Upper lobe of right lung (tissue), 1 donor: ENCODE data around the gene BCAN. TPM values are rescaled to one million over a fixed set of nuclear protein-coding genes. Genes with fewer than 3 reads are reported as not detected.

Experiments
- ATAC-seq: fragments of 200-7000 bp; cut with Tn5 transposase; one replicate; pipeline ENCODE4 v1.9.1; 2020; ENCODE audit warnings: mild to moderate bottlenecking, moderate library complexity
- DNase-seq: peaks from one replicate; pipeline ENCODE4 v3.0.0-alpha.2; 2020
- H3K27ac ChIP-seq: fragments of 200-600 bp; one replicate; pipeline ENCODE4 v1.8.0; 2022
- H3K27me3 ChIP-seq: fragments of 200-600 bp; one replicate; pipeline ENCODE4 v1.8.0; 2022; ENCODE audit warnings: mild to moderate bottlenecking
- H3K36me3 ChIP-seq: fragments of 200-600 bp; one replicate; pipeline ENCODE4 v1.8.0; 2022
- H3K4me1 ChIP-seq: fragments of 200-600 bp; one replicate; pipeline ENCODE4 v1.8.0; 2022
- H3K4me3 ChIP-seq: fragments of 200-600 bp; one replicate; pipeline ENCODE4 v1.8.0; 2022; ENCODE audit warnings: mild to moderate bottlenecking
- H3K9me3 ChIP-seq: fragments of 200-600 bp; one replicate; pipeline ENCODE4 v1.8.0; 2022
- intact Hi-C: fragments of 100-400 bp; cut with DNase I; formaldehyde crosslinking; loops from one replicate; pipeline ENCODE4 v1.11.0; 2022
- total RNA-seq: library from RNA; stranded (reverse); fragmentation: NEBNext Ultra II Directional; extraction: Animal tissue kit (Norgen Biotek cat#: 25700); gene quantifications from one replicate; pipeline ENCODE4 v1.2.1, GENCODE V29; 2021
- TF ChIP-seq, protein P1 (sequence below): fragments of 200-600 bp; IDR thresholded peaks from one replicate; pipeline ENCODE4 v1.8.0; 2022; ENCODE audit warnings: antibody characterized with exemption
- donor health status: DM: no; HTN: yes; CAD: no; lungs with severe emphysema.

Gene BCAN
- total RNA-seq, 1 donor from 2014 or later: not detected

DNA sequence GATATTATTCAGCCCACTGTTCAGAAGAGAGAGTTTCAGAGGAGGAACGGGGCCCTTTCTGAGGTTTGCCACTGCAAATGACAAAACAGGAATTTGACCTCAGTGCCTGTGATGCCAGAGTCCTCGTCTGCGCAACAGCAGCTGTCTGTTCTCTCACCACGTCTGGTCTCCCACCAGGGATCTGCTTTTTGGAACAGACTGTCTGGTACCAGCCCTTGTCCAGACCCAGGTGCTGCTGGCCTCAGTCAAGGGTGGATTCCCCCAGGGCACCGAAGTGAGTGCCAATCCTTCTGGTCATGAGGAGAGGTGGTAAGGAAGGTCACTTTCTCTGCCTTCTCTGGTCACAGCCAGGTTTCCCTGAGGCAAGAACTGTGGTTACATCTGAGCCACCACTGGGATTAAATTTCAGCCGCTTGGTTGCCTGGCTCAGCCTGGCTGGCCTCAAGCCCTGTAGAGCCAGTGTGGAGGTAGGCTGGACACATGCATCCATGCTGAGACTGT lies 2.3 kb upstream of the BCAN start:
- peaks cover 14% of the 10 kb centered on the region for H3K4me1 ChIP-seq
- intact Hi-C loops: no loop called here
- ATAC-seq: no peak
- H3K27ac ChIP-seq: no peak overlapping the region
- H3K36me3 ChIP-seq: no peaks in the 10 kb centered on the region
- peaks cover 69% of the 10 kb centered on the region for H3K27me3 ChIP-seq
- DNase-seq: no peak
- no peak overlapping the region for H3K4me3 ChIP-seq
- H3K9me3 ChIP-seq: no peaks in the 10 kb centered on the region
- TF ChIP-seq, protein P1, sequence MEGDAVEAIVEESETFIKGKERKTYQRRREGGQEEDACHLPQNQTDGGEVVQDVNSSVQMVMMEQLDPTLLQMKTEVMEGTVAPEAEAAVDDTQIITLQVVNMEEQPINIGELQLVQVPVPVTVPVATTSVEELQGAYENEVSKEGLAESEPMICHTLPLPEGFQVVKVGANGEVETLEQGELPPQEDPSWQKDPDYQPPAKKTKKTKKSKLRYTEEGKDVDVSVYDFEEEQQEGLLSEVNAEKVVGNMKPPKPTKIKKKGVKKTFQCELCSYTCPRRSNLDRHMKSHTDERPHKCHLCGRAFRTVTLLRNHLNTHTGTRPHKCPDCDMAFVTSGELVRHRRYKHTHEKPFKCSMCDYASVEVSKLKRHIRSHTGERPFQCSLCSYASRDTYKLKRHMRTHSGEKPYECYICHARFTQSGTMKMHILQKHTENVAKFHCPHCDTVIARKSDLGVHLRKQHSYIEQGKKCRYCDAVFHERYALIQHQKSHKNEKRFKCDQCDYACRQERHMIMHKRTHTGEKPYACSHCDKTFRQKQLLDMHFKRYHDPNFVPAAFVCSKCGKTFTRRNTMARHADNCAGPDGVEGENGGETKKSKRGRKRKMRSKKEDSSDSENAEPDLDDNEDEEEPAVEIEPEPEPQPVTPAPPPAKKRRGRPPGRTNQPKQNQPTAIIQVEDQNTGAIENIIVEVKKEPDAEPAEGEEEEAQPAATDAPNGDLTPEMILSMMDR: no peak

DNA sequence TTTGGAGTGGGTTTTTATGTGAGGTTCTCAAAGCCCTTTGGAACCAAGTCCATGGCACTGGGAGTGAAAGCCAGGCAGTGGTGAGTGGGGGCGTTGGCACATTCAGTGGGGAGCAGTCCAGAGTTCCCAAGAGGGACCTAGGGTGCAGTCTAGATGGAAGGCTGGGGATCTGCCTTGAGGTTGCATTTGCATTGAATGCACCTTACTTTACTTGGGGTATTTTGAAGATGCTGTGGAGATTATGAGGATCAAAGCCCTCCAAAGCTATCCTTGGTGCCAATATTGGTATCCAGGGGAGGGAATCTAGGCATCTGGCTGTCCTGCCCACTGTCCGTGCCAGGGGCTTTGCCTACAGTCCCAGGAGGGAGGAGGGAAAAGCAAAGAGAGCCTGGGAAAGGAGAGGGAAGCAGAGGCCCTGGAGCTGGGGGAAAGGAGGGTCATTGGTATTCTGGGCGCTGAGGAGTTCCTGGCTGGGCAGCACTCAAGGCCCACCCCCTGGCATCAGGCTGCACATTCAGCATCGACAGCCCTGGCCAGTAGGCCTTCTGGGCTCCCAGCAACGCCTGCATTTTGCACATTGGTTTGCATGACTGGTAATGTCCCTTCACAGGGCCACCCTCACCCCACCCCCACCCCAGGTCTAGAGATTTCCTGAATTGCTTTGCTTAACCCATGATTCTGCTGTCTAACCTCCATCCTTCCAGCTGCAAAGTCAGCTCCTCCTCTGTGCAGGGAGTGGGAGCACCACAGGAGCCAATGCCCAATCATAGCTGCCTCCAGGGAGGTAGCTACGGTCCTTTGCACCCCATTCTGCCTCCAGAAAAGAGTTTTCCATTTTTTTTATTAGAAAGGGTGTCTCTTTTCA lies 843 bp upstream of the BCAN start:
- Histone ChIP-seq H3K9me3 (no peaks in the 10 kb centered on the region), H3K27ac (no peak overlapping the region), H3K4me1 (peaks cover 14% of the 10 kb centered on the region), H3K4me3 (no peak overlapping the region), H3K36me3 (no peaks in the 10 kb centered on the region), H3K27me3 (peaks cover 81% of the 10 kb centered on the region)
- no peak for DNase-seq
- intact Hi-C loops: no loop called here
- ATAC-seq: no peak
- TF ChIP-seq, protein P1: no peak

GRCh38 chr1:156642265-156643048 lies 540 bp downstream of the BCAN start:
- Histone ChIP-seq H3K9me3 (no peaks in the 10 kb centered on the region), H3K27me3 (peaks cover 88% of the 10 kb centered on the region), H3K36me3 (no peaks in the 10 kb centered on the region), H3K27ac (no peak overlapping the region), H3K4me3 (peak overlapping the region; percentile 23), H3K4me1 (peaks cover 14% of the 10 kb centered on the region)
- intact Hi-C loops: no loop called here
- no peak for ATAC-seq
- no peak for DNase-seq
- TF ChIP-seq, protein P1: no peak

DNA sequence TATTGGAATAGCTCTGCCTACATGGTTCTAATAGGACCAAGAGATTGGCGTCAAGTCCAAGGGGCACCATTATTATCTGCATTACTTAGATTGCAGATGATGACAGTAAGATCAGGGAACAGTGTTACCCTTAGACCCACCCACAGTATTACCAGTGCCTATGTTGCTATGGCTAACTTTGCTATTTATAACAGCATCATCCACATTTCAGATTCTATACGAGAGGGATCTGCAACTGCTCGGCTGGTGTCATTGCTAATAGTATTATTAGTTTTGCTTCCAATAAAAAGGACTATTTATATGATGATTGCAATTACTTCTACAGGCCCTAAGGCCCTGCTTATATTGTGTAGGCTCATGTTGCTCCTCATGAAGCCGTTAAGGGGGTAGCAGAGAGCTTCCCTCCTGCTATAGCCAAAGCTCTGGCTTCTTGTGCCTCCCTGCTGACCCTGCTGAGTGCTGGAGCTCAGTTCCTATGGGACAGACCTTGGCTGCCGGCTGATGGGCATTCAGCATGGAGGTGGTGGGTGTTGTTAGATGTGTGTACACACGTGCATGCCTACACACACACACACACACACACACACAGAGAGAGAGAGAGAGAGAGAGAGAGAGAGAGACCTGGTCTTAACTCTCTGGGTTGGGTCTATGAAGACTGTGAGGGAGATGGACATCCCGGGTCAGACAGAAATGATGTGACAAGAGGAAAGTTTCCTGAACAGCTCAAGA lies 1.3 kb downstream of the BCAN start:
- no peak for ATAC-seq
- no peak overlapping the region for H3K27ac ChIP-seq
- no peaks in the 10 kb centered on the region for H3K36me3 ChIP-seq
- H3K4me3 ChIP-seq: no peak overlapping the region
- no peak for DNase-seq
- TF ChIP-seq, protein P1: no peak
- intact Hi-C loops: no loop called here
- peaks cover 87% of the 10 kb centered on the region for H3K27me3 ChIP-seq
- H3K4me1 ChIP-seq: peaks cover 14% of the 10 kb centered on the region
- H3K9me3 ChIP-seq: no peaks in the 10 kb centered on the region

- no peak overlapping the region for H3K4me3 ChIP-seq
- ATAC-seq: peak; percentile 59
- no peak for DNase-seq
- intact Hi-C loops: no loop called here
- peaks cover 14% of the 10 kb centered on the region for H3K4me1 ChIP-seq
- no peaks in the 10 kb centered on the region for H3K9me3 ChIP-seq
- no peak overlapping the region for H3K27ac ChIP-seq
- no peaks in the 10 kb centered on the region for H3K36me3 ChIP-seq
- peaks cover 85% of the 10 kb centered on the region for H3K27me3 ChIP-seq
- TF ChIP-seq, protein P1: no peak
Measured at GRCh38 chr1:156643778-156644092, 1.8 kb downstream of the BCAN start.
